ENCODE measurements around the gene CAPZB. TPM values are rescaled to one million over a fixed set of nuclear protein-coding genes. Genes with fewer than 3 reads are reported as not detected.
A peak's percentile ranks its signal among the peaks of the same experiment; 100 is the strongest.

CAPZB gene
- total RNA-seq, 1 donor from 2014 or later, result 352 TPM

- no peak for TF ChIP-seq CTCF (IDR thresholded peaks at IDR 0.05)
- Mint-ChIP-seq H3K4me3 (ENCODE audit: unreplicated experiment) (no peak overlapping the region), H3K27ac (ENCODE audit: unreplicated experiment) (peak overlapping the region; percentile 74), H3K27me3 (ENCODE audit: low read depth) (no peaks in the 10 kb centered on the region), H3K9me3 (ENCODE audit: low read depth) (no peaks in the 10 kb centered on the region), H3K4me1 (ENCODE audit: low read depth) (peaks cover 81% of the 10 kb centered on the region), H3K36me3 (ENCODE audit: low read depth) (peaks cover 4% of the 10 kb centered on the region)
- no peak for DNase-seq (ENCODE audit: low spot score)
Observed at GRCh38 chr1:19426294-19427086, 58.8 kb downstream of the CAPZB start.

- Mint-ChIP-seq H3K4me3 (ENCODE audit: unreplicated experiment) (no peak overlapping the region), H3K4me1 (ENCODE audit: low read depth) (peaks cover 86% of the 10 kb centered on the region), H3K36me3 (ENCODE audit: low read depth) (peaks cover 4% of the 10 kb centered on the region), H3K27ac (ENCODE audit: unreplicated experiment) (no peak overlapping the region), H3K9me3 (ENCODE audit: low read depth) (no peaks in the 10 kb centered on the region), H3K27me3 (ENCODE audit: low read depth) (no peaks in the 10 kb centered on the region)
- no peak for TF ChIP-seq CTCF (IDR thresholded peaks at IDR 0.05)
- no peak for DNase-seq (ENCODE audit: low spot score)
Observed at GRCh38 chr1:19425646-19426239, 59.6 kb downstream of the CAPZB start.

GRCh38 chr1:19424651-19425570 lies 60.4 kb downstream of the CAPZB start:
- peaks cover 4% of the 10 kb centered on the region for H3K36me3 Mint-ChIP-seq (ENCODE audit: low read depth)
- no peak overlapping the region for H3K4me3 Mint-ChIP-seq (ENCODE audit: unreplicated experiment)
- H3K27me3 Mint-ChIP-seq (ENCODE audit: low read depth), result no peaks in the 10 kb centered on the region
- no peaks in the 10 kb centered on the region for H3K9me3 Mint-ChIP-seq (ENCODE audit: low read depth)
- no peak for DNase-seq (ENCODE audit: low spot score)
- H3K27ac Mint-ChIP-seq (ENCODE audit: unreplicated experiment), result peak overlapping the region; percentile 62
- H3K4me1 Mint-ChIP-seq (ENCODE audit: low read depth), result peaks cover 82% of the 10 kb centered on the region
- no peak for TF ChIP-seq CTCF (IDR thresholded peaks at IDR 0.05)

GRCh38 chr1:19423130-19423529 lies 62.2 kb downstream of the CAPZB start:
- no peak for DNase-seq (ENCODE audit: low spot score)
- Mint-ChIP-seq H3K27me3 (ENCODE audit: low read depth) (no peaks in the 10 kb centered on the region), H3K27ac (ENCODE audit: unreplicated experiment) (peak overlapping the region; percentile 80), H3K9me3 (ENCODE audit: low read depth) (no peaks in the 10 kb centered on the region), H3K36me3 (ENCODE audit: low read depth) (peaks cover 10% of the 10 kb centered on the region), H3K4me1 (ENCODE audit: low read depth) (peaks cover 79% of the 10 kb centered on the region), H3K4me3 (ENCODE audit: unreplicated experiment) (no peak overlapping the region)
- no peak for TF ChIP-seq CTCF (IDR thresholded peaks at IDR 0.05)

GRCh38 chr1:19421365-19421764 lies 64.0 kb downstream of the CAPZB start:
- DNase-seq (ENCODE audit: low spot score), result no peak
- Mint-ChIP-seq H3K9me3 (ENCODE audit: low read depth) (no peaks in the 10 kb centered on the region), H3K27ac (ENCODE audit: unreplicated experiment) (peak overlapping the region; percentile 5), H3K36me3 (ENCODE audit: low read depth) (peaks cover 18% of the 10 kb centered on the region), H3K27me3 (ENCODE audit: low read depth) (no peaks in the 10 kb centered on the region), H3K4me1 (ENCODE audit: low read depth) (peaks cover 75% of the 10 kb centered on the region), H3K4me3 (ENCODE audit: unreplicated experiment) (no peak overlapping the region)
- no peak for TF ChIP-seq CTCF (IDR thresholded peaks at IDR 0.05)

Measured in chondrocyte (in vitro differentiated cells).